ENCODE data around the gene KCNAB2. TPM values are rescaled to one million over a fixed set of nuclear protein-coding genes. Genes with fewer than 3 reads are reported as not detected.

Gene KCNAB2
- total and polyA plus RNA-seq, 4 donors = 1.8 to 5.9 (median 4.5) TPM

GRCh38 chr1:6065093-6065858 lies 19.6 kb downstream of the KCNAB2 start:
- TF ChIP-seq RXRA (IDR thresholded peaks at IDR 0.05) = no peak
- no peak for TF ChIP-seq FOXA2 (IDR thresholded peaks at IDR 0.05)
- no peak for TF ChIP-seq NR2F2 (IDR thresholded peaks at IDR 0.05)
- no peak for TF ChIP-seq YY1 (IDR thresholded peaks at IDR 0.05)
- TF ChIP-seq HNF4A (conservative IDR thresholded peaks at IDR 0.05) = no peak
- TF ChIP-seq, protein P1, sequence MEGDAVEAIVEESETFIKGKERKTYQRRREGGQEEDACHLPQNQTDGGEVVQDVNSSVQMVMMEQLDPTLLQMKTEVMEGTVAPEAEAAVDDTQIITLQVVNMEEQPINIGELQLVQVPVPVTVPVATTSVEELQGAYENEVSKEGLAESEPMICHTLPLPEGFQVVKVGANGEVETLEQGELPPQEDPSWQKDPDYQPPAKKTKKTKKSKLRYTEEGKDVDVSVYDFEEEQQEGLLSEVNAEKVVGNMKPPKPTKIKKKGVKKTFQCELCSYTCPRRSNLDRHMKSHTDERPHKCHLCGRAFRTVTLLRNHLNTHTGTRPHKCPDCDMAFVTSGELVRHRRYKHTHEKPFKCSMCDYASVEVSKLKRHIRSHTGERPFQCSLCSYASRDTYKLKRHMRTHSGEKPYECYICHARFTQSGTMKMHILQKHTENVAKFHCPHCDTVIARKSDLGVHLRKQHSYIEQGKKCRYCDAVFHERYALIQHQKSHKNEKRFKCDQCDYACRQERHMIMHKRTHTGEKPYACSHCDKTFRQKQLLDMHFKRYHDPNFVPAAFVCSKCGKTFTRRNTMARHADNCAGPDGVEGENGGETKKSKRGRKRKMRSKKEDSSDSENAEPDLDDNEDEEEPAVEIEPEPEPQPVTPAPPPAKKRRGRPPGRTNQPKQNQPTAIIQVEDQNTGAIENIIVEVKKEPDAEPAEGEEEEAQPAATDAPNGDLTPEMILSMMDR (IDR thresholded peaks at IDR 0.05; ENCODE audit: low read depth, low read length, missing input control) = no peak
- no peak for TF ChIP-seq REST (IDR thresholded peaks at IDR 0.05)
- TF ChIP-seq FOXA1 (IDR thresholded peaks at IDR 0.05) = no peak
- TF ChIP-seq ATF3 (IDR thresholded peaks at IDR 0.05) = no peak
- no peak for TF ChIP-seq EGR1 (IDR thresholded peaks at IDR 0.05; ENCODE audit: low read depth in 2 of 2)
- TF ChIP-seq JUND (IDR thresholded peaks at IDR 0.05) = no peak
- no peak for TF ChIP-seq RAD21 (IDR thresholded peaks at IDR 0.05)
- no peak for TF ChIP-seq GABPA (IDR thresholded peaks at IDR 0.05 in 1 of 2, conservative IDR thresholded peaks at IDR 0.05 in 1 of 2)
- TF ChIP-seq ZBTB33 (IDR thresholded peaks at IDR 0.05) = no peak
- TF ChIP-seq TAF1 (conservative IDR thresholded peaks at IDR 0.05) = no peak
- no peak for TF ChIP-seq MAX (IDR thresholded peaks at IDR 0.05)
- no peak for TF ChIP-seq SP1 (IDR thresholded peaks at IDR 0.05)
- TF ChIP-seq HNF4G (IDR thresholded peaks at IDR 0.05) = no peak
- DNase-seq (ENCODE audit: low spot score) = no peak
- peaks cover 0 to 4% (median 0%) of the 10 kb centered on the region in 4 donors for H3K27me3 ChIP-seq (ENCODE audit: control insufficient read depth in 4 of 4, insufficient read depth in 4 of 4, low read length in 3 of 4)
- no peak overlapping the region for H3K9ac ChIP-seq (ENCODE audit: low read depth in 1 of 2, low read length in 2 of 2)
- no peaks in the 10 kb centered on the region for H3K36me3 ChIP-seq (ENCODE audit: control insufficient read depth in 4 of 4, insufficient read depth in 3 of 4, low read depth in 1 of 4, low read length in 3 of 4)
- H3K4me1 ChIP-seq (ENCODE audit: control insufficient read depth in 4 of 4, insufficient read depth in 4 of 4, low read length in 3 of 4) = no peaks in the 10 kb centered on the region
- WGBS = 87% methylated on average over 28 of the region's 28 CpGs
- no peak overlapping the region for H3K27ac ChIP-seq (ENCODE audit: low read depth in 1 of 2, low read length in 2 of 2)
- no peaks in the 10 kb centered on the region for H3K9me3 ChIP-seq (ENCODE audit: control insufficient read depth in 4 of 4, low read length in 3 of 4)
- H3K4me3 ChIP-seq (ENCODE audit: low read depth in 1 of 3, low read length in 3 of 3) = no peak overlapping the region

Measured in liver (tissue), 9 donors.